HL-60 (cell line): ENCODE results near the gene EIF4G3.

ENCODE experiments used
- DNase-seq, 2 experiments: peaks; one replicate each; pipeline ENCODE4 v3.0.0-alpha.2; 2010 to 2020; ENCODE audit warnings: low read depth in 1 of 2, low spot score in 1 of 2
- H3K27ac ChIP-seq: fragments of 250-450 bp; sonication (Bioruptor Pico); replicated peaks from 2 replicates; pipeline ENCODE4 v1.5.1; 2020; ENCODE audit warnings: mild to moderate bottlenecking, moderate library complexity
- H3K27me3 ChIP-seq: fragments of 250-450 bp; sonication (Bioruptor Pico); 2 replicates; pipeline ENCODE4 v1.5.1; 2021; ENCODE audit warnings: mild to moderate bottlenecking, moderate library complexity; ENCODE audit not compliant: insufficient read depth, poor library complexity, severe bottlenecking
- H3K4me3 ChIP-seq: replicated peaks from 2 replicates; pipeline ENCODE4 v1.5.1; 2011; ENCODE audit warnings: mild to moderate bottlenecking, control low read depth, low read length; ENCODE audit not compliant: insufficient read depth
- GABPA ChIP-seq: IDR thresholded peaks from 2 replicates; pipeline ENCODE4 v1.6.1; 2012; ENCODE audit warnings: low read depth
- POLR2AphosphoS5 ChIP-seq: IDR thresholded peaks from 2 replicates; pipeline ENCODE4 v1.6.1; 2012; ENCODE audit warnings: low read depth
- SPI1 ChIP-seq: IDR thresholded peaks from 2 replicates; pipeline ENCODE4 v1.6.1; 2012; ENCODE audit warnings: low read depth, mild to moderate bottlenecking, borderline replicate concordance
- TF ChIP-seq, protein P1 (sequence below): IDR thresholded peaks from one replicate; pipeline ENCODE4 v1.5.1; 2011; ENCODE audit warnings: low read length, control low read depth, inconsistent platforms; ENCODE audit not compliant: insufficient read depth
- TF ChIP-seq, protein P2 (sequence below): IDR thresholded peaks from 2 replicates; pipeline ENCODE4 v1.6.1; 2012; ENCODE audit warnings: low read depth; ENCODE audit not compliant: insufficient replicate concordance

Gene EIF4G3

DNA sequence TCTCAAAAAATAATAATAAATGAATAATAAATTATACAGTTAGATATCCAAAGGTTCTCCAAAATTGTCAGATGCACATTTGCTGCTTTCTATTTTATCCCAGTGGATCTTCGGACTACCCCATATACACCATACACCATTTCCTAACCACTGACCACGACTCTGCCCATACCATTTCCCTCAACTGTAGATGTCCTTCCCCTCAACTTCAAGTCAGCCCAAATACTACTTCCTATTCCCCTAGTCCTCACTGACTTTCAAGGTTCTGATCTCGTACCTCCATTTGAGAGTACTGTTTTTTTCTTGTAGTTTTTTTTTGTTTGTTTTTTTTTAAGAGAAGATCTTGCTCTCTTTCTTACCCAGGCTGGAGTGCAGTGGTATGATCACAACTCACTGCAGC is 19.6 kb downstream of the EIF4G3 start:
- H3K4me3 ChIP-seq: no peak overlapping the region
- DNase-seq: no peak
- no peaks in the 10 kb centered on the region for H3K27me3 ChIP-seq
- H3K27ac ChIP-seq: no peak overlapping the region
- TF ChIP-seq SPI1 (no peak), GABPA (no peak), POLR2AphosphoS5 (no peak)
- TF ChIP-seq, protein P1, sequence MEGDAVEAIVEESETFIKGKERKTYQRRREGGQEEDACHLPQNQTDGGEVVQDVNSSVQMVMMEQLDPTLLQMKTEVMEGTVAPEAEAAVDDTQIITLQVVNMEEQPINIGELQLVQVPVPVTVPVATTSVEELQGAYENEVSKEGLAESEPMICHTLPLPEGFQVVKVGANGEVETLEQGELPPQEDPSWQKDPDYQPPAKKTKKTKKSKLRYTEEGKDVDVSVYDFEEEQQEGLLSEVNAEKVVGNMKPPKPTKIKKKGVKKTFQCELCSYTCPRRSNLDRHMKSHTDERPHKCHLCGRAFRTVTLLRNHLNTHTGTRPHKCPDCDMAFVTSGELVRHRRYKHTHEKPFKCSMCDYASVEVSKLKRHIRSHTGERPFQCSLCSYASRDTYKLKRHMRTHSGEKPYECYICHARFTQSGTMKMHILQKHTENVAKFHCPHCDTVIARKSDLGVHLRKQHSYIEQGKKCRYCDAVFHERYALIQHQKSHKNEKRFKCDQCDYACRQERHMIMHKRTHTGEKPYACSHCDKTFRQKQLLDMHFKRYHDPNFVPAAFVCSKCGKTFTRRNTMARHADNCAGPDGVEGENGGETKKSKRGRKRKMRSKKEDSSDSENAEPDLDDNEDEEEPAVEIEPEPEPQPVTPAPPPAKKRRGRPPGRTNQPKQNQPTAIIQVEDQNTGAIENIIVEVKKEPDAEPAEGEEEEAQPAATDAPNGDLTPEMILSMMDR: no peak
- TF ChIP-seq, protein P2, sequence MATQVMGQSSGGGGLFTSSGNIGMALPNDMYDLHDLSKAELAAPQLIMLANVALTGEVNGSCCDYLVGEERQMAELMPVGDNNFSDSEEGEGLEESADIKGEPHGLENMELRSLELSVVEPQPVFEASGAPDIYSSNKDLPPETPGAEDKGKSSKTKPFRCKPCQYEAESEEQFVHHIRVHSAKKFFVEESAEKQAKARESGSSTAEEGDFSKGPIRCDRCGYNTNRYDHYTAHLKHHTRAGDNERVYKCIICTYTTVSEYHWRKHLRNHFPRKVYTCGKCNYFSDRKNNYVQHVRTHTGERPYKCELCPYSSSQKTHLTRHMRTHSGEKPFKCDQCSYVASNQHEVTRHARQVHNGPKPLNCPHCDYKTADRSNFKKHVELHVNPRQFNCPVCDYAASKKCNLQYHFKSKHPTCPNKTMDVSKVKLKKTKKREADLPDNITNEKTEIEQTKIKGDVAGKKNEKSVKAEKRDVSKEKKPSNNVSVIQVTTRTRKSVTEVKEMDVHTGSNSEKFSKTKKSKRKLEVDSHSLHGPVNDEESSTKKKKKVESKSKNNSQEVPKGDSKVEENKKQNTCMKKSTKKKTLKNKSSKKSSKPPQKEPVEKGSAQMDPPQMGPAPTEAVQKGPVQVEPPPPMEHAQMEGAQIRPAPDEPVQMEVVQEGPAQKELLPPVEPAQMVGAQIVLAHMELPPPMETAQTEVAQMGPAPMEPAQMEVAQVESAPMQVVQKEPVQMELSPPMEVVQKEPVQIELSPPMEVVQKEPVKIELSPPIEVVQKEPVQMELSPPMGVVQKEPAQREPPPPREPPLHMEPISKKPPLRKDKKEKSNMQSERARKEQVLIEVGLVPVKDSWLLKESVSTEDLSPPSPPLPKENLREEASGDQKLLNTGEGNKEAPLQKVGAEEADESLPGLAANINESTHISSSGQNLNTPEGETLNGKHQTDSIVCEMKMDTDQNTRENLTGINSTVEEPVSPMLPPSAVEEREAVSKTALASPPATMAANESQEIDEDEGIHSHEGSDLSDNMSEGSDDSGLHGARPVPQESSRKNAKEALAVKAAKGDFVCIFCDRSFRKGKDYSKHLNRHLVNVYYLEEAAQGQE: no peak

- DNase-seq: no peak
- no peak overlapping the region for H3K27ac ChIP-seq
- TF ChIP-seq, protein P2: no peak
- no peak for TF ChIP-seq POLR2AphosphoS5
- no peak for TF ChIP-seq GABPA
- TF ChIP-seq, protein P1: no peak
- TF ChIP-seq SPI1: no peak
- no peaks in the 10 kb centered on the region for H3K27me3 ChIP-seq
- H3K4me3 ChIP-seq: no peak overlapping the region
Observed at GRCh38 chr1:21156019-21156418, 20.7 kb downstream of the EIF4G3 start.

GRCh38 chr1:21154717-21155116 is 22.0 kb downstream of the EIF4G3 start:
- no peak overlapping the region for H3K27ac ChIP-seq
- no peaks in the 10 kb centered on the region for H3K27me3 ChIP-seq
- no peak for DNase-seq
- no peak overlapping the region for H3K4me3 ChIP-seq
- TF ChIP-seq POLR2AphosphoS5: no peak
- TF ChIP-seq, protein P1: no peak
- TF ChIP-seq, protein P2: no peak
- TF ChIP-seq SPI1: no peak
- TF ChIP-seq GABPA: no peak
